Gastroesophageal sphincter (tissue), 4 donors: ENCODE measurements around the gene CDYL. TPM values are rescaled to one million over a fixed set of nuclear protein-coding genes. Genes with fewer than 3 reads are reported as not detected.

Source experiments
- ATAC-seq: fragments of 150-250 bp; one replicate; pipeline ENCODE4 v1.9.1; 2016; ENCODE audit warnings: mild to moderate bottlenecking, moderate library complexity
- H3K27ac ChIP-seq, 4 donors: fragments of 200-600 bp; sonication (generic) in 3 of 4; 1 replicate in 3 of 4; 2 replicates in 1 of 4; pipeline ENCODE4 v1.5.1; 2016 to 2019
- H3K27me3 ChIP-seq: fragments of 200-600 bp; sonication (generic); one replicate; pipeline ENCODE4 v1.5.1; 2019
- H3K36me3 ChIP-seq, 2 donors: fragments of 200-600 bp; sonication (generic); one replicate each; pipeline ENCODE4 v1.5.1; 2019; ENCODE audit warnings: control low read depth in 1 of 2
- H3K4me1 ChIP-seq, 3 donors: fragments of 200-600 bp; sonication (generic); 1 replicate in 2 of 3; 2 replicates in 1 of 3; pipeline ENCODE4 v1.5.1; 2016 to 2019; ENCODE audit warnings: control low read depth in 2 of 3
- H3K4me3 ChIP-seq, 2 donors: fragments of 200-600 bp; sonication (generic); one replicate each; pipeline ENCODE4 v1.5.1; 2019; ENCODE audit warnings: mild to moderate bottlenecking in 1 of 2, moderate library complexity in 1 of 2
- H3K9me3 ChIP-seq, 3 donors: fragments of 200-600 bp; sonication (generic); one replicate each; pipeline ENCODE4 v1.5.1; 2017 to 2019; ENCODE audit warnings: control low read depth in 2 of 3
- CTCF ChIP-seq, 4 experiments: fragments of 200-600 bp in 2 of 4; fragments of 450-650 bp in 2 of 4; sonication (generic) in 1 of 4; IDR thresholded peaks; one replicate each; pipeline ENCODE4 v1.5.1; 2017 to 2019; ENCODE audit warnings: antibody characterized with exemption in 4 of 4, mild to moderate bottlenecking in 2 of 4, moderate library complexity in 2 of 4
- EP300 ChIP-seq: sonication (generic); formaldehyde crosslinking; IDR thresholded peaks from one replicate; pipeline ENCODE4 v1.6.1; 2017; ENCODE audit warnings: antibody characterized with exemption, mild to moderate bottlenecking
- POLR2A ChIP-seq, 2 donors: fragments of 450-650 bp; IDR thresholded peaks; one replicate each; pipeline ENCODE4 v1.6.1; 2017; ENCODE audit warnings: antibody characterized with exemption in 2 of 2, mild to moderate bottlenecking in 2 of 2, moderate library complexity in 1 of 2
- POLR2AphosphoS5 ChIP-seq: sonication (generic); formaldehyde crosslinking; IDR thresholded peaks from one replicate; pipeline ENCODE4 v1.6.1; 2017; ENCODE audit warnings: antibody characterized with exemption
- WGBS, 2 donors: methylation state at CpG; one replicate each; pipeline ENCODE4 v1.1.5; 2018; ENCODE audit warnings: low coverage in 1 of 2; 5-methylcytosine and 5-hydroxymethylcytosine counted together
- total RNA-seq, 4 donors: library from RNA; depleted of rRNA; stranded (reverse); fragments of >200 nt; gene quantifications; one replicate each; pipeline ENCODE4 v1.1.0, GENCODE V29; 2016

CDYL gene
- total RNA-seq, 4 donors from 2014 or later: 32.0 to 68.3 (median 54.0) TPM

GRCh38 chr6:4814987-4815386, 38.8 kb downstream of the CDYL start:
- 56 to 82% methylated on average over 2 of the region's 2 CpGs for WGBS, 2 donors
- Histone ChIP-seq H3K4me3 (no peak overlapping the region), H3K36me3 (no peaks in the 10 kb centered on the region), H3K27me3 (no peaks in the 10 kb centered on the region), H3K4me1 (peaks cover 0 to 50% (median 0%) of the 10 kb centered on the region in 3 donors), H3K27ac (no peak overlapping the region), H3K9me3 (no peaks in the 10 kb centered on the region)
- no peak for ATAC-seq
- no peak for TF ChIP-seq POLR2AphosphoS5
- no peak for TF ChIP-seq EP300
- TF ChIP-seq CTCF (IDR thresholded peaks at IDR 0.05): no peak
- no peak for TF ChIP-seq POLR2A (IDR thresholded peaks at IDR 0.05)

GRCh38 chr6:4815584-4815983, 39.4 kb downstream of the CDYL start:
- H3K4me3 ChIP-seq: no peak overlapping the region
- H3K27ac ChIP-seq: no peak overlapping the region
- H3K36me3 ChIP-seq: no peaks in the 10 kb centered on the region
- no peaks in the 10 kb centered on the region for H3K27me3 ChIP-seq
- no peaks in the 10 kb centered on the region for H3K9me3 ChIP-seq
- whole genome bisulfite sequencing, 2 donors: 86 to 88% methylated on average over 2 of the region's 2 CpGs
- ATAC-seq: no peak
- peaks cover 0 to 49% (median 0%) of the 10 kb centered on the region in 3 donors for H3K4me1 ChIP-seq
- no peak for TF ChIP-seq POLR2A (IDR thresholded peaks at IDR 0.05)
- TF ChIP-seq EP300: no peak
- no peak for TF ChIP-seq POLR2AphosphoS5
- TF ChIP-seq CTCF (IDR thresholded peaks at IDR 0.05): no peak

GRCh38 chr6:4816904-4817303, 40.7 kb downstream of the CDYL start:
- Histone ChIP-seq H3K4me1 (peaks cover 0 to 35% (median 0%) of the 10 kb centered on the region in 3 donors), H3K9me3 (no peaks in the 10 kb centered on the region), H3K27ac (no peak overlapping the region), H3K36me3 (no peaks in the 10 kb centered on the region), H3K4me3 (no peak overlapping the region), H3K27me3 (no peaks in the 10 kb centered on the region)
- no peak for TF ChIP-seq POLR2AphosphoS5
- TF ChIP-seq CTCF (IDR thresholded peaks at IDR 0.05): no peak
- TF ChIP-seq POLR2A (IDR thresholded peaks at IDR 0.05): no peak
- no peak for TF ChIP-seq EP300
- 86 to 100% methylated on average over 1 to 2 of the region's 2 CpGs for WGBS, 2 donors
- no peak for ATAC-seq

- peaks cover 0 to 31% (median 0%) of the 10 kb centered on the region in 3 donors for H3K4me1 ChIP-seq
- H3K27me3 ChIP-seq: no peaks in the 10 kb centered on the region
- H3K9me3 ChIP-seq: no peaks in the 10 kb centered on the region
- H3K36me3 ChIP-seq: no peaks in the 10 kb centered on the region
- no peak overlapping the region for H3K27ac ChIP-seq
- no peak overlapping the region for H3K4me3 ChIP-seq
- WGBS, 2 donors: 59 to 78% methylated on average over 4 of the region's 4 CpGs
- no peak for ATAC-seq
- TF ChIP-seq CTCF (IDR thresholded peaks at IDR 0.05): no peak
- no peak for TF ChIP-seq POLR2A (IDR thresholded peaks at IDR 0.05)
- no peak for TF ChIP-seq EP300
- no peak for TF ChIP-seq POLR2AphosphoS5
Observed at GRCh38 chr6:4817551-4817950, 41.3 kb downstream of the CDYL start.

- H3K4me1 ChIP-seq: peaks cover 0 to 29% (median 0%) of the 10 kb centered on the region in 3 donors
- 88 to 96% methylated on average over 4 of the region's 4 CpGs for WGBS, 2 donors
- H3K27ac ChIP-seq: no peak overlapping the region
- no peak overlapping the region for H3K4me3 ChIP-seq
- no peaks in the 10 kb centered on the region for H3K36me3 ChIP-seq
- no peaks in the 10 kb centered on the region for H3K9me3 ChIP-seq
- no peak for TF ChIP-seq EP300
- TF ChIP-seq CTCF (IDR thresholded peaks at IDR 0.05): no peak
- no peak for TF ChIP-seq POLR2AphosphoS5
- TF ChIP-seq POLR2A (IDR thresholded peaks at IDR 0.05): no peak
- H3K27me3 ChIP-seq: no peaks in the 10 kb centered on the region
- no peak for ATAC-seq
Observed at GRCh38 chr6:4818272-4818938, 42.2 kb downstream of the CDYL start.
